H9 (cell line): Measurements from ENCODE around the gene EIF3M. TPM values are rescaled to one million over a fixed set of nuclear protein-coding genes. Genes with fewer than 3 reads are reported as not detected.

Experiments
- DNase-seq: peaks from one replicate; pipeline ENCODE4 v3.0.0-alpha.2; 2017
- H2AFZ ChIP-seq: one replicate; pipeline ENCODE4 v1.6.1; 2013; ENCODE audit warnings: mild to moderate bottlenecking, low read length, control low read depth, moderate library complexity
- H2AK5ac ChIP-seq: 2 replicates; pipeline ENCODE4 v1.6.1; 2013; ENCODE audit warnings: low read length, control low read depth, mixed read lengths; ENCODE audit not compliant: insufficient read length
- H2BK120ac ChIP-seq: one replicate; pipeline ENCODE4 v1.6.1; 2013; ENCODE audit warnings: low read depth, mild to moderate bottlenecking, low read length, control low read depth, inconsistent platforms; ENCODE audit not compliant: poor library complexity, severe bottlenecking
- H2BK12ac ChIP-seq: 2 replicates; pipeline ENCODE4 v1.6.1; 2013; ENCODE audit warnings: low read length, control low read depth, mixed read lengths, low read depth; ENCODE audit not compliant: insufficient read length
- H2BK15ac ChIP-seq: 2 replicates; pipeline ENCODE4 v1.6.1; 2013; ENCODE audit warnings: low read depth, low read length, control low read depth
- H2BK20ac ChIP-seq: one replicate; pipeline ENCODE4 v1.6.1; 2013; ENCODE audit warnings: low read depth, mild to moderate bottlenecking, low read length, control low read depth, inconsistent platforms; ENCODE audit not compliant: poor library complexity, severe bottlenecking
- H2BK5ac ChIP-seq: 2 replicates; pipeline ENCODE4 v1.6.1; 2013; ENCODE audit warnings: low read length, control low read depth, mixed read lengths; ENCODE audit not compliant: insufficient read length
- H3K14ac ChIP-seq: 2 replicates; pipeline ENCODE4 v1.6.1; 2013; ENCODE audit warnings: low read length, control low read depth; ENCODE audit not compliant: insufficient read depth
- H3K18ac ChIP-seq: 2 replicates; pipeline ENCODE4 v1.6.1; 2013; ENCODE audit warnings: low read depth, mild to moderate bottlenecking, mixed read lengths, low read length, control low read depth; ENCODE audit not compliant: insufficient read length
- H3K23ac ChIP-seq: 2 replicates; pipeline ENCODE4 v1.6.1; 2013; ENCODE audit warnings: low read length, control low read depth, mixed read lengths, low read depth; ENCODE audit not compliant: insufficient read length
- H3K23me2 ChIP-seq: 2 replicates; pipeline ENCODE4 v1.6.1; 2013; ENCODE audit warnings: low read depth, mild to moderate bottlenecking, mixed read lengths, low read length, control low read depth; ENCODE audit not compliant: insufficient read length, poor library complexity, severe bottlenecking
- H3K27ac ChIP-seq: 2 replicates; pipeline ENCODE4 v1.5.1; 2013; ENCODE audit warnings: low read length, control low read depth, mixed read lengths, low read depth; ENCODE audit not compliant: insufficient read length
- H3K27me3 ChIP-seq: 2 replicates; pipeline ENCODE4 v1.6.1; 2013; ENCODE audit warnings: low read length, control low read depth, inconsistent platforms; ENCODE audit not compliant: insufficient read depth
- H3K4ac ChIP-seq: 2 replicates; pipeline ENCODE4 v1.6.1; 2013; ENCODE audit warnings: low read depth, mild to moderate bottlenecking, control low read depth, inconsistent platforms, low read length, moderate library complexity
- H3K4me1 ChIP-seq: 2 replicates; pipeline ENCODE4 v1.6.1; 2013; ENCODE audit warnings: low read length, control low read depth, inconsistent platforms; ENCODE audit not compliant: insufficient read depth
- H3K4me2 ChIP-seq: 2 replicates; pipeline ENCODE4 v1.6.1; 2013; ENCODE audit warnings: low read length, control low read depth, mixed read lengths; ENCODE audit not compliant: insufficient read length, insufficient read depth
- H3K56ac ChIP-seq: 2 replicates; pipeline ENCODE4 v1.6.1; 2013; ENCODE audit warnings: low read depth, mild to moderate bottlenecking, mixed read lengths, low read length, control low read depth; ENCODE audit not compliant: insufficient read length
- H3K79me1 ChIP-seq: 2 replicates; pipeline ENCODE4 v1.6.1; 2013; ENCODE audit warnings: low read depth, mild to moderate bottlenecking, moderate library complexity, low read length, control low read depth, inconsistent platforms; ENCODE audit not compliant: insufficient read depth, poor library complexity, severe bottlenecking
- H3K79me2 ChIP-seq: 2 replicates; pipeline ENCODE4 v1.6.1; 2013; ENCODE audit warnings: low read length, control low read depth, inconsistent platforms; ENCODE audit not compliant: insufficient read depth
- H3K9ac ChIP-seq: 2 replicates; pipeline ENCODE4 v1.6.1; 2013; ENCODE audit warnings: low read length, control low read depth, mixed read lengths; ENCODE audit not compliant: insufficient read length; ENCODE audit errors: extremely low read depth
- H3K9me3 ChIP-seq: one replicate; pipeline ENCODE4 v1.6.1; 2013; ENCODE audit warnings: low read depth, low read length, inconsistent platforms; ENCODE audit not compliant: control insufficient read depth
- H3T11ph ChIP-seq: one replicate; pipeline ENCODE4 v1.6.1; 2013; ENCODE audit warnings: mild to moderate bottlenecking, low read length, control low read depth, inconsistent platforms
- H4K20me1 ChIP-seq: one replicate; pipeline ENCODE4 v1.6.1; 2013; ENCODE audit not compliant: control insufficient read depth, insufficient read length, insufficient read depth
- H4K5ac ChIP-seq: 2 replicates; pipeline ENCODE4 v1.6.1; 2013; ENCODE audit warnings: low read depth, mild to moderate bottlenecking, mixed read lengths, low read length, control low read depth; ENCODE audit not compliant: insufficient read length
- H4K8ac ChIP-seq: replicated peaks from 2 replicates; pipeline ENCODE4 v1.6.1; 2013; ENCODE audit warnings: low read length, control low read depth, mixed read lengths, low read depth; ENCODE audit not compliant: insufficient read length
- H4K91ac ChIP-seq: 2 replicates; pipeline ENCODE4 v1.6.1; 2013; ENCODE audit warnings: low read depth, mild to moderate bottlenecking, moderate library complexity, mixed read lengths, low read length, control low read depth; ENCODE audit not compliant: insufficient read length
- H3K27ac Mint-ChIP-seq, 3 experiments: 2 replicates in 2 of 3; 3 replicates in 1 of 3; pipeline ENCODE4 v1.8.0; 2020 to 2021; ENCODE audit warnings: mixed read lengths in 3 of 3, mild to moderate bottlenecking in 1 of 3, moderate library complexity in 1 of 3
- H3K27me3 Mint-ChIP-seq: 2 replicates; pipeline ENCODE4 v1.8.0; 2021; ENCODE audit warnings: low read depth, mild to moderate bottlenecking, moderate library complexity, mixed read lengths
- H3K36me3 Mint-ChIP-seq, 3 experiments: 2 replicates in 2 of 3; 3 replicates in 1 of 3; pipeline ENCODE4 v1.8.0; 2020 to 2021; ENCODE audit warnings: low read depth in 3 of 3, mixed read lengths in 3 of 3; ENCODE audit not compliant: insufficient read depth in 1 of 3
- H3K4me1 Mint-ChIP-seq, 2 experiments: 2 replicates each; pipeline ENCODE4 v1.8.0; 2020; ENCODE audit warnings: mixed read lengths in 2 of 2
- H3K4me3 Mint-ChIP-seq, 2 experiments: 2 replicates in 1 of 2; 3 replicates in 1 of 2; pipeline ENCODE4 v1.8.0; 2020 to 2021; ENCODE audit warnings: mild to moderate bottlenecking in 2 of 2, mixed read lengths in 2 of 2, moderate library complexity in 1 of 2
- H3K9me3 Mint-ChIP-seq, 2 experiments: 2 replicates in 1 of 2; 3 replicates in 1 of 2; pipeline ENCODE4 v1.8.0; 2020; ENCODE audit warnings: mild to moderate bottlenecking in 2 of 2, mixed read lengths in 2 of 2, moderate library complexity in 1 of 2
- WGBS: extraction: QIAGEN DNeasy Blood & Tissue Kit; methylation state at CpG from one replicate; pipeline ENCODE4 v1.1.7; 2013; ENCODE audit warnings: missing lambda C conversion rate, low lambda C conversion rate, mixed read lengths; ENCODE audit not compliant: insufficient read length; ENCODE audit errors: extremely low coverage; 5-methylcytosine and 5-hydroxymethylcytosine counted together
- total RNA-seq: library from RNA; stranded (reverse); gene quantifications from 2 replicates; pipeline ENCODE4 v1.2.1, GENCODE V29; 2021
- TF ChIP-seq, protein P1 (sequence below): fragments of 200-600 bp; sonication (generic); conservative IDR thresholded peaks from 3 replicates; pipeline ENCODE4 v1.8.0; 2021; ENCODE audit warnings: antibody characterized with exemption, mild to moderate bottlenecking

EIF3M gene
- total RNA-seq, 1 experiment from 2014 or later: 365 TPM

DNA sequence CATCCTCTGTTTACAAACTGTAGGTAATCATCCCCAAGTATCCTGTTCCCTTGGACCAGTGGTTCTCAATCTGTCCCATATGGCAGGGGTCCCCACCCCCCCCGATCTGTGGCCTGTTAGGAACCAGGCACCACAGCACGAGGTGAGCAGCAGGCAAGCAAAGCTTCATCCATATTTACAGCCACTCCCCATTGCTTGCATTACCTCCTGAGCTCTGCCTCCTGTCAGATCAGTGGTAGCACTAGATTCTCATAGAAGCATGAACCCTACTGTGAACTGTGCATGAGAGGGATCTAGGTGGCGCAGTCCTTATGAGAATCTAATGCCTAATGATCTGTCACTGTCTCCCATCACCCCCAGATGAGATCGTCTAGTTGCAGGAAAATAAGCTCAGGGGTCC is 33.4 kb upstream of the EIF3M start:
- H3K4me2 ChIP-seq: no peak overlapping the region
- H3K4me1 ChIP-seq: no peaks in the 10 kb centered on the region
- no peak overlapping the region for H2AFZ ChIP-seq
- no peak for DNase-seq
- no peak overlapping the region for H3T11ph ChIP-seq
- H3K9me3 ChIP-seq: no peaks in the 10 kb centered on the region
- no peaks in the 10 kb centered on the region for H3K79me2 ChIP-seq
- H3K79me1 ChIP-seq: no peaks in the 10 kb centered on the region
- H3K23ac ChIP-seq: no peak overlapping the region
- Mint-ChIP-seq H3K4me3 (no peak overlapping the region), H3K4me1 (0 out of 4 replicates have a peak, but pooled peaks cover 0 to 3% of the 10 kb centered on the region in 2 experiments), H3K9me3 (peaks cover 3 to 7% of the 10 kb centered on the region in 2 experiments; a peak in 3 of 5 replicates), H3K36me3 (no peaks in the 10 kb centered on the region; a peak in 1 of 7 replicates), H3K27me3 (no peaks in the 10 kb centered on the region), H3K27ac (no peak overlapping the region; a peak in 1 of 7 replicates)
- H3K27me3 ChIP-seq: no peaks in the 10 kb centered on the region
- no CpG with 5 or more reads among the region's 4 CpGs for WGBS
- H3K4ac ChIP-seq: no peak overlapping the region
- H2BK120ac ChIP-seq: no peak overlapping the region
- H2AK5ac ChIP-seq: no peak overlapping the region
- no peak overlapping the region for H2BK15ac ChIP-seq
- no peak overlapping the region for H3K9ac ChIP-seq
- H3K56ac ChIP-seq: no peak overlapping the region
- H4K20me1 ChIP-seq: no peaks in the 10 kb centered on the region
- H4K91ac ChIP-seq: no peak overlapping the region
- no peak overlapping the region for H3K14ac ChIP-seq
- no peak overlapping the region for H3K18ac ChIP-seq
- no peak overlapping the region for H4K8ac ChIP-seq
- no peaks in the 10 kb centered on the region for H3K23me2 ChIP-seq
- no peak overlapping the region for H3K27ac ChIP-seq
- H2BK5ac ChIP-seq: no peak overlapping the region
- H2BK20ac ChIP-seq: no peak overlapping the region
- H2BK12ac ChIP-seq: no peak overlapping the region
- no peak overlapping the region for H4K5ac ChIP-seq
- TF ChIP-seq, protein P1, sequence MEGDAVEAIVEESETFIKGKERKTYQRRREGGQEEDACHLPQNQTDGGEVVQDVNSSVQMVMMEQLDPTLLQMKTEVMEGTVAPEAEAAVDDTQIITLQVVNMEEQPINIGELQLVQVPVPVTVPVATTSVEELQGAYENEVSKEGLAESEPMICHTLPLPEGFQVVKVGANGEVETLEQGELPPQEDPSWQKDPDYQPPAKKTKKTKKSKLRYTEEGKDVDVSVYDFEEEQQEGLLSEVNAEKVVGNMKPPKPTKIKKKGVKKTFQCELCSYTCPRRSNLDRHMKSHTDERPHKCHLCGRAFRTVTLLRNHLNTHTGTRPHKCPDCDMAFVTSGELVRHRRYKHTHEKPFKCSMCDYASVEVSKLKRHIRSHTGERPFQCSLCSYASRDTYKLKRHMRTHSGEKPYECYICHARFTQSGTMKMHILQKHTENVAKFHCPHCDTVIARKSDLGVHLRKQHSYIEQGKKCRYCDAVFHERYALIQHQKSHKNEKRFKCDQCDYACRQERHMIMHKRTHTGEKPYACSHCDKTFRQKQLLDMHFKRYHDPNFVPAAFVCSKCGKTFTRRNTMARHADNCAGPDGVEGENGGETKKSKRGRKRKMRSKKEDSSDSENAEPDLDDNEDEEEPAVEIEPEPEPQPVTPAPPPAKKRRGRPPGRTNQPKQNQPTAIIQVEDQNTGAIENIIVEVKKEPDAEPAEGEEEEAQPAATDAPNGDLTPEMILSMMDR: no peak
